GM21786 (cell line): ENCODE measurements around the gene MATN4.

Experiments
- ATAC-seq: cut with Tn5 transposase; IDR thresholded peaks from one replicate; pipeline ENCODE4 v1.9.1; 2021; ENCODE audit not compliant: unreplicated experiment

The MATN4 gene

DNA sequence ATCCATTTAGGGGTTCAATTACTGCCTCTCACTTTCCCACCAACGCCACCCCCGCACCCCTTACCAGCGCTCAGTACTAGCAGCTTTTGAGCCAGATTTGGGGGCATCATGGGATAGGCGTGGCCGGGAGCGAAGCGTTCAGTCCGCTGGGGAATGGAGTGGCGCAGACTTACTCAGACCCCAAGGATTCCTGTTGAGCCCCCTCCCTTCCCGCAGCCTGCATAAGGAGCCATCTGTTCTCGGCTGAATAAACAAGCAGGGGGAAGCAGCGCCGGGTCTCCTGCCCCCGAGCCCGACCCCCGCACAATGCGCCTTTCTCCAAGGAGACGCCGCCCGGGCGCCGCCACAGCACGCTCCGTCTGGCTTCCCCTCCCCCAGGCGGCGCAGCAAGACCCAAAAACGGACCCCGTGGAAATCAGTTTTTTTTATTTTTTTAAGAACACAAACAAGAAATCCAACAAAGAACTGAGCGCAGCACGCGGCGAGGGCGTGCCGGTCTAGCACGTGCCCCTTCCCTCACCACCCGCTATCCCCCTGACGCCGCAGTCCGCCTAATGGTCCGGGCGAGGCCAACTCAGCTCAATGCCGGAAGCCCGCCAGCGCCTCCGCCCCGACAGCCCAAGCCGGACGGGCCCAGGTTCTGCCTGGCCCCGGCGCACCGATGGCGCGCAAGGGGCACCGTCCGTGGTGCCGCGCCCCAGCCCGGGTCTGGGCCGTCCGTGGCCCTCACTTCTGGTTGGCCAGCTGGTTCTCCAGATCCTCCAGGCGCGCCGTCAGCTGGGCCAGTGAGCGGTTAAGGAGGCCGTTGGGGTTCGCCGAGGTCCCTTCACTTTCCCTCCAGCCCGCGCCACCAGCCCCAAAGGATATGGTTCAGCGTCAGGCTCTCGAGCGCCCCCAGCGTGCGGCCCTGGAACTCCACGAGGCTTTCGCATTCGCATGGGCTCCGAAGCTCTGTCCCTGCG is 14.8 kb downstream of the MATN4 start:
- no peak for ATAC-seq

GRCh38 chr20:45292343-45292742 is 15.8 kb downstream of the MATN4 start:
- no peak for ATAC-seq

DNA sequence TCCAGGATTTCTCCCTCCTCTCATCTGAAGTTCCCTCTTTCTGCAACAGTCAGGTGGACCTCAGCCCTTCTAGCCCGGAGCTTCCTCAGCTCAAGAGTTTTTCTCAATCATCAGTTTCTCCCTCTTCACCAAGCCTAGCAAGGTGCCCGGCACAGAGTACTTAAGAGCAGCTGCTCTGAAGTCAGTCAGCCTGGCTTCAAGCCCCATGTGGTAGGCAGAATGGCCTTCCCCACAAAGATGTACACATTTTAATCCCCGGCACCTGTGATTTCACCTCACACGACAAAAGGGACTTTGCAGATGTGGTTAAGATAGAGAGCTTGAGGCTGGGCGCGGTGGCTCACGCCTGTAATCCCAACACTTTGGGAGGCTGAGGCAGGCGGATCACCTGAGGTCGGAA is 16.6 kb downstream of the MATN4 start:
- no peak for ATAC-seq

- ATAC-seq = no peak
Measured at GRCh38 chr20:45290677-45291355, 17.3 kb downstream of the MATN4 start.

DNA sequence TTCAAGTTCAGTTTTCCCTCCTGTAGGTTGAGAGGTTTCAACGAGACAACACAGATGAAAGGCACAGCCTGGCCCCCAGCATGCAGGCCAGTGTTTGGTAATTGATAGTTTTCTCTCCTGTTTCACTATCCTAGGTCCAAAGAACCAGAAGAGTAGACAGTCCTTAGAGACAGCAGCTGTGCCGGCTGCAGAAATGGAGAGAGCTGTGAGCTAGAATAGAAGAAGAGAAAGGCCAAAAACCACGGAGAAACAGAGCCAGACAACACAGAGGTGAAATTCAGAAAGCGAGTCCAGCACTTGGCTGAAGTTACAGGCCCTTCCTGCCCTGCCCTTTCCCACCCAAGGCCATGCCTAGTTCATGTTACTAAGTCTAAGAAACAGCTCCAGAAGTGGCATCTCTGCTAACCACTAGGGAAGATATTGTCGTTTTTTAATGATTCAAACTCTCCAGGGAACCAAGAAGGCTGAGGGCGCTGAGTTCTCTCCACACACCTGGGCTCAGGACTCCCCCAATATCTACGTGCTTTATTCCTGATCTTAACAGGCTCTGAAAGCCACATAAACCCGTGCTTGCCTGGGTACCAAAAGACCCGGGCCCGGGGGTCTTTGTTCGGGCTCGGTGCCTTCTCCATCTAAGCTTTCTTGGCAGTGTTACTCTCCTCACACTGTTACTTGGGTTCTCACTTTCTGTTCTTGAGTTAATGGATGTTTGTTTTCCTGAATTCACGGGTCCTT is 18.0 kb downstream of the MATN4 start:
- no peak for ATAC-seq

- ATAC-seq = no peak
Measured at GRCh38 chr20:45288860-45289259, 19.2 kb downstream of the MATN4 start.

DNA sequence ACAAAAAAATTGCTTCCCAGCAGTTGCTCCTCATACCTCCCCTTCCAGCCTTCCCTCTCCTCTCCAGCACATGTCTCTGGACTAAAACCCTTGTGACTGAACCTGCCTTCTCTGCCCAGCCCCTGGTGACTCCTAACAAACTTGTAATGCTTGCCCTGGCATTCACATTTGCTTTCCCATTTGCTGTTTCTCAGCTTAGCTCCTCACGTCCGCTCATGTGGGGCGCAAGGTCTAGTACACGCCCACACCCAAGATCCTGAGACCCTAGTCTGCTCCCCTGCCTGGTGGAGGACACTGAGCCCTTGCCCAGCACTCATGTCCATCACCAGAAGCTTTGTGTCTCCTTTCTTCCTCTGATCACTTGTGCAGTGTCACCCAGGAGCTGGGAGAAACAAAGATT is 19.7 kb downstream of the MATN4 start:
- no peak for ATAC-seq

DNA sequence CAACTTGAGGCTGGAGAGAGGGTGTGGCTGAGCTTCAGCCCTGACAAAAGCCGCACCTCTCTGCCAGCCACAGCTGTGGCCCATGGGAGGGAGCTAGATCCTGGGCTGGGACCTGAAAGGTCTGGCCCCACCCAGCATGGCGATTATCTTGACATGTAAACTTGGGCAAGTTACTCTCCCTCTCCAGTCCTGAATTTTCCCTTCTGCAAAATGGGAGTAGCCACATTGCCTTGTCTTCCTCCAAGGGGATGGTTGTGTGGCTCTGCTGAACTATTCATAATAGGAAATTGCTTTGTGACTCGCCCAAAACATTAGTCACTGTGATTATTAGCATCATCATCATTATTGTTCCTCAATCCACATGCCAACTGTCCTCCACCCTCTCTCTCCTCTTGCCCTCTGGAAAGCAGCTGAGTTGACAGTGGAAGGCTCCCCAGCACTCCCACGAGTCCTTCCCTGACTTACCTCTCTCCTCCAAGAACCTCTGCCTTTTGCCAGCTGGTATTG is 24.5 kb downstream of the MATN4 start:
- no peak for ATAC-seq

GRCh38 chr20:45282700-45283550 is 25.2 kb downstream of the MATN4 start:
- no peak for ATAC-seq

- no peak for ATAC-seq
Measured at GRCh38 chr20:45279992-45280391, 28.1 kb downstream of the MATN4 start.

GRCh38 chr20:45275338-45275737 is 32.8 kb downstream of the MATN4 start:
- no peak for ATAC-seq

GRCh38 chr20:45269754-45270270 is 38.3 kb downstream of the MATN4 start:
- ATAC-seq = no peak

GRCh38 chr20:45269056-45269455 is 39.0 kb downstream of the MATN4 start:
- no peak for ATAC-seq

DNA sequence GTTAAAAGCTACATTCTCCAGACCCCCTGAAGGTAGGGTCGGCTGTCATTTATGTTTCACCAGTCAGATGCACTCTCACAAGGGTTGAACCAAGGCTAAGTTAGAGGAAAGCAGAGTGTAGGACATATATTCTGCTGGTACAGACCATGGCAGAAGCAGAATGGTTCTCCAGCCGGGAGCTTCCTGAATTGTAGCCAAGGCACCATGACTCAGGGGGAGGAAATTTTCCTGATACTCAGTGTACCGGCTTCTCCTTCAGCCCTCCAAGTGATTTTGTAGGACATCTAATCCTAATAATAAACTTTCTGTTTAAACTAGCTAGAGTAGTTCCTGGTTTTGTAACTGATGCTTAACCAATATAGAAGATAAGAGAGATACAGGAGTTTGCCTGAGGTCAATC is 39.6 kb downstream of the MATN4 start:
- no peak for ATAC-seq

GRCh38 chr20:45266977-45267376 is 41.1 kb downstream of the MATN4 start:
- no peak for ATAC-seq

DNA sequence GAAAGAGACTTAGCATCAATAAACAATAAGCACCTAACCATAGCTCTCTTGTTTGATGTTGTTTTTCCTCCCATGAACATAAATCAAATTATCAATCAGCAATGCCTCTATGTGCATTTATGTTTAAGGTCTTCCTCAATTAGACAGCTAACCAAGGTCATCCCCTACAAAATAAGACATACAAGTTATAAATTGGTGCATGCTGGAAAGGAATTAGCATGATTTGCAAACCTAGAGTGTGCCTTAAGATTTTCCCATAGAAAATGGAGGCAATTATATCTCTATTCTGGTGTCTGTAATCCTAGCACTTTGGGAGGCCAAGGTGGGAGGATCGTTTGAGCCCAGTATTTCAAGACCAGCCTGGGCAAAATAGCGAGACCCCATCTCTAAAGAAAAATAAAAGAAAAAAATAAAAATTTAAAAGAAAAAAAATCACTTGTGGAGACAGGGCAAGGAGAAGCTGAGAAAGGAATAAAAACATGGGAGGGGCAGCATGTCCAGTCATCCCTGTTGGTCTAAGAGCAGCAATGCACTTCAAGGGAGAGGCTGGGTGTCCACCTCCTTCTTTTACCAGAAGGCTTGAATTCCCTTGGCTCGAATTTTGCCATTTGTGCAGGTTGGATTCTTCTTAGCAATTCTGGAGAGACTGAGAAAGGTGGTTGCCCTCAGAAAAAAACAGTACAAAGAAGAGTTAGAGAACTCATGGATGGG is 44.4 kb downstream of the MATN4 start:
- ATAC-seq = no peak

DNA sequence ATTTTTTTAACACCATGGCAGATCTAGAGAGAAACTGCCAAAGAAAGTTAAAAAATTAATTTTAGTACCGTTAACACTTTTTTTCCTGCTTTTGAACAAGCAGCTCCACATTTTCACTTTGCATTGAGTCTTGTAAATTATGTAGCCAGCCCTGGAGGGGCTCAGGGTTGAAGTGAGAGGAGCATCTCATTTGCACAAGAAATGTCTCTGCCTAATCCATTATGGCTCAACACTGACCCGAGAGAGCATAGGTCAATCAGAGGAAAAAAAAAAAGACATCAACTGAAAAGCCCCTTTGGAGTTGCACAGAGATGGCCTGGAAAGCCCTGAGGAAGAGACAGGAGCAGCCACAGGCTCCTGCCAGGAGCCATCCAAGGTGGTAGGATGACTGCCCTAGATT is 49.4 kb downstream of the MATN4 start:
- no peak for ATAC-seq

GRCh38 chr20:45258259-45258658 is 49.8 kb downstream of the MATN4 start:
- no peak for ATAC-seq

DNA sequence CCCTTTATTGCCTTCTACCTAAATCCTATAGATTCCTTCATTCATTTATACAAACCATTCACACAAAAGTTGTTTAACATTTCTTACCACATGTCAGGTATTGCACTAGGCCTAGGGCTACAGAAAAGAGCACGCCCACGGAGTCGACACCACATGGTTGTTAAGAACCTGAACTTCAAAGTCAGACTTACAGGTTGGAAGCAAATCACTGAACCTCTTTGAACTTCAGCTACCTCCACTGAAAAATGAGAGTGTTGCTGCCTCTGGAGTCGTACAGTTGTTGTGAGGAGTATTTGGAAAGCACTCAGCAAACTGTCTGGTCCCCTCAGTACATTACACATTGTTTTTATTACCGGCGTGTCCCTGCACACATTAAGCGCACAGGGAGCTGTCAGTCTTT is 50.4 kb downstream of the MATN4 start:
- ATAC-seq = no peak

DNA sequence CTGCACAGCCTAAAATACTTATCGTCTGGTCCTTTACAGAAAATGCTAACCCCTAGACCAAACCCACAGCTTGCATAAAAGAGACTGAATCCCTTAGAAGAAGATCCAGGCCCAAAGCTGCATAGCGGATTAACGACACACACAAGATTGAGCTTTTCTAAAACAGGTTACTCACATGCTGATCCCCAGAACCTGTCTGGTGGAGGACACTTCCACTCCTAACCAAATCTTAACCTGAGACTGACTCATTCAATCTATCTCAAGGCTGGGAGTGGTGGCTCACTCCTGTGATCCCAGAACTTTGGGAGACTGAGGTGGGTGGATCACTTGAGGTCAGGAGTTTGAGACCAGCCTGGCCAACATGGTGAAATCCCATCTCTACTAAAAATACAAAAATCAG is 50.9 kb downstream of the MATN4 start:
- ATAC-seq = no peak
